Activated naive CD4-positive, alpha-beta T cell (primary cell): Measurements from ENCODE around the gene THAP10.
"Not testable (repeated sequence)": the region's sequence is repeated elsewhere in the genome, so short reads cannot be mapped to it uniquely, and the experiment has no call there.

Source experiments
- DNase-seq, 4 experiments: peaks; one replicate each; lab custom pipeline; 2025; lab: John Stamatoyannopoulos, UW

The THAP10 gene

GRCh38 chr15:70892002-70892911, at the start of gene THAP10, which contains the start of gene LRRC49:
THAP10 (minus strand) TSS chr15:70892433; CDS start chr15:70892272, 161 bp downstream.
LRRC49 (plus strand) TSS chr15:70892826; CDS start chr15:70892895, 69 bp downstream.
- no peak for DNase-seq

GRCh38 chr15:70936326-70936725, 44.1 kb upstream of the THAP10 start:
- DNase-seq = no peak

DNA sequence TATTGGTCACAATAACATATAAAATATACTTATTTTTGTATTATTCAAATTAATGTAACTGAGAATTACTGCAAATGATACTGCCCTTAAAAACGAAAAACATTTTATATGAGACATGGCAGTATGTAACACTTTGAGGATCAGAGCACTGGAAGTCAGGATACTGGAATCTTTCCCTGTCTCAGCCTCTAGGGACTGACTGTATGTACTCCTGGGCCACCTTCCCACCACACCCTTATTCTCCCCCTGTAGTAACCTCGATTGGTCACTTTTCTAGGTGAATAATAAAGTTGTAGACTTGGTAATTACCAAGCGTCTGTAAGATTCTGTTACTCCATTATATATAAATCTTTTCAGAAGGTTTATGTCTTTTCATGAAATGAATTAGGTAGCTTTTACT, 43.4 kb upstream of the THAP10 start:
- DNase-seq = no peak

DNA sequence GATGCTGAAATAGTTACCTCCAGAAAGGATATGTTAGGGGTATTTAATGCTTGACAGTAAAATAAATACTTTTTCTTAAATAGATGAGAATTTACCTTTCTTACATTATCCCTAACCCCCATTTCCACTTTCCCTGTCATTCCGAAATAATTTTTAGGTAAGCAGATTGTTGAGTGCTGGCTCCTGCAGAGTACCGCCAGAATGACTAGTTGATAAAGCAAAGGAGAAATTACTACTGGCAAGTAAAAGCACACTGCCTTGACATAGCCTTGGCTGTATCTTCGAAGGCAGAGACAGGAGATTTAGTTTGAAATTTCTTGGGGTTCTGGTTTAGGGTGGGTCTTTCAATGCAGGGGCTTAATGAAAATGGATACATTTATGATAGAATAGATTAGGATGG, 41.2 kb upstream of the THAP10 start:
- DNase-seq = no peak

DNA sequence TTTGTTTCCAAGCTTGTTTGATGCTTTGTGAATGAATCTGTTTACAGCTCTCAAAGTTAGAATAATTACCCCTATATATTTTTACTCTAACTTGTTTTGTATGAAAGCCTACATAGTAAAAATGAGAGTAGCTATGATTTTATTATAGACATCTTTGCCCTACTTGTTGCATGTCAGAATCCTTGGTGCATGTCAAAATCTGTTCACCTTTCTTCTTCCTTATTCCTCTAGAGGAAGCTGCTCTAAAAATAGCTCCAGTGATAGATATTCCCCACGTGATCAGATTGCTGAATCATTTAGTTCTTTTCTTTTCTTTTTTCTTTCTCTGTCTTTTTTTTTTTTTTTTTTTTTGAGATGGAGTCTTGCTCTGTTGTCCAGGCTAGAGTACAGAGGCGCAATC, 40.2 kb upstream of the THAP10 start:
- DNase-seq = no peak

GRCh38 chr15:70931821-70932220, 39.6 kb upstream of the THAP10 start:
- no peak for DNase-seq

- DNase-seq = not testable (repeated sequence)
Observed at GRCh38 chr15:70926914-70927313, 34.7 kb upstream of the THAP10 start.

- DNase-seq = no peak
Observed at GRCh38 chr15:70923311-70924080, 31.3 kb upstream of the THAP10 start.

DNA sequence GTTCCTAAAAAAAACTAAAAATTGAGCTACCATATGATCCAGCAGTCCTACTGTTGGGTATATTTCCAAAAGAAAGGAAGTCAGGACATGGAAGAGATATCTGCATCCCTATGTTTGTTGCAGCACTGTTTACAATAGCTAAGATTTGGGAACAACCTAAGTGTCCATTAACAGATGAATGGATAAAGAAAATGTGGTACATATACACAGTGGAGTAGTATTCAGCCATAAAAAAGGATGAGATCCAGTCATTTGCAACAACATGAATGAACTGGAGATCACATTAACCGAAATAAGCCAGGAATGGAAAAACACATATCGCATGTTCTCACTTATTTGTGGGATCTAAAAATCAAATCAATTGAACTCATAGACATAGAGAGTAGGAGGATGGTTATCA, 29.9 kb upstream of the THAP10 start:
- DNase-seq = no peak

DNA sequence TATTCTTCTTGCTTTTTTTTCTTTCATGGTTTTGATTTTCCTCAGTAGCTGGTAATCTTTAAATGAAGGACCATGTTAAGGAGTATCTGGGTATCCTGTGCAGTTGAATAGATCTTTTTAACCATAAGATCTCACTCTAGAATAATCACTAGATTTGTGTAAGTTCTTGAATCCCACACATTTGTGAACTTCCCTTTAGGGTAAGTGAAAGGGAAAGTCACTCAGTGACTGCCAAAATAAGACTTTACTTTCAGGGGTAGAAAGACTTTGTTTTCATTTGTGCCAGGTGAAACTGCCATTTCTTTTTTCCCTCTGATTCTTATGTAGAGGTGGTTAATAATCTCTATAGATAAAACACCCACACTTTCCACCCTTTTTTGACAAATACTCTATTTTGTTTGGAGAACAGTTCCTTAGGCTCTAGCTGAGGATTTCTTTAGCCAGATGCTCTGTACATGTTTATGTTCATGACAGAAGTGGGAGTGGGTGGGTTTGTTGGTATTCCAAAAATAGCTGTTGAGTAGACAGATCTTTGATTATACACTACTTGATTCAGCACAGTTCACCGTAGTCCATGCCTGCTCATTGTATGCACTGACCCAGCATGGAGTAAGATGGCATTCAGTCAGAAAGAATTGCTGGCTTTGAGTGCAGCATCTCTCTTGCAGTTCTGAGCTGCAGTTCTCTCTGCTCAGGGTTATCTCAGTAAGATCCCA, 28.9 kb upstream of the THAP10 start:
- no peak for DNase-seq

GRCh38 chr15:70917955-70918354, 25.7 kb upstream of the THAP10 start:
- no peak for DNase-seq

- no peak for DNase-seq
Observed at GRCh38 chr15:70916531-70916930, 24.3 kb upstream of the THAP10 start.

DNA sequence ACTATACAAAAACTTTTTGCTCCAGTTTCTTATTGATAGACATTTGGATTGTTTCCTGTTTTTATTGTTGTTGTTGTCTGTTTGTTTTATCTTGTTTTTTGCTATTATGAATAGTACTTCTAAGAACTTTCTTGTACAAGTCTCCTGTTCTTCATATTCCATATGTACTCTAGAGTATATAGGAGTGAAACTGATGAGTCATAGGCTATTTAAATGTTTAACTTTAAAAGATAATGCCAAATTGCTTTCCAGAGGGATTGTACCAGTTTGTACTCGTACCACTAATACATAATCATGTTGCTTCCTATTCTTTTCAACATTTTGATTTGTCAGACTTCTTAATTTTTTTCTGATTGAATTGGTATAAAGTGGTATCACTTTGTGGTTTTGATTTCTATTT, 20.0 kb upstream of the THAP10 start:
- DNase-seq = no peak

DNA sequence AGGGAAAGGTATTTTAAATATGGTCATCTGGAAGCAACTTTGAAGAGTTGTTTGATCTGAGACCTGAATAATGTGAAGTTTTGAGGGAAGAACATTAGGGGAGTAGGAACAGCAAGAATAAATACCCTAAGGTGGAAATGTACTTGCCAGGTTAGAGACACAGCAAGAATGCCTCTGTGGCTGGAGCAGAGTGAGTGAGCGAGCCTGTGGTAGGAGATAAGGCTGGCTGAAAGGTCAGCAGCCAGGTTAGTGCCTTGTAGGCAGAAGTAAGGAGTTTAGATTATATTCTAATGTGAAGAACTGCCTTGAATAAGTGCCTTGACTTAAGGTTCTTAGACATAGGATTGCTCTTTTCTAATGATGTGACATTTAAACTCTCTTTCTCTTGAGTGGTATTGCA, 18.7 kb upstream of the THAP10 start:
- DNase-seq = no peak

DNA sequence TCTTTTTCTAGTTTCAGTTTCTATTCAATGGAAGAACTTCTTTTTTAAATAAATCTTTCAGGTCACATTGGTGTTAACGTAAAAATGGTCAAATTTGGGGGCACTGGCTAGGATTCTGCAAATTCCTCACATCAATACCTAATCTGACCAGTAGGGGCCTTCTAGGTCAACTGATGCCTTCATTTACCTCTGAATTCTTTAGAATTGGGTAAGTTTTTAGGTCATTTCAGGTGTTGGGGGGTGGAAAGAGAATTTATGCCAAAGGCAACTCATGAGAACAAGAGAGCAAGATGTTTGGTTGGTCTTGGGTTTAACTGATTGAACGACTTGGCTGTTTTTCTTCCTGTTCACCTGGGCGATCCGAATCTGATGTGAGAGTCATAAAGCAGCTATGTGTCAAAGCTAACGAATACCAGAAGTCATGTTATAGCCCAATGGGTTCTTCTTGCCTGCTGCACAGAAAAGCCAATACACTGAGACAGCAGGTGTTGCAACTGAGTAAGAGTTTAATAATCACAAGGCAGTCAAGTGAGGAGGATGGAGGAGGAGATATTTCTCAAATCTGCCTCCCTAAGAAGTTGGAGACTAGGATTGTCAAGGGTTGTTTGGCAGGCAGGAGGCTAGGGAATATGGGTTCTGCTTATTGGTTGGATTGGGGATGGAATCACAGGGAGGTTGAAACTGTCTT, 15.7 kb upstream of the THAP10 start:
- no peak for DNase-seq

DNA sequence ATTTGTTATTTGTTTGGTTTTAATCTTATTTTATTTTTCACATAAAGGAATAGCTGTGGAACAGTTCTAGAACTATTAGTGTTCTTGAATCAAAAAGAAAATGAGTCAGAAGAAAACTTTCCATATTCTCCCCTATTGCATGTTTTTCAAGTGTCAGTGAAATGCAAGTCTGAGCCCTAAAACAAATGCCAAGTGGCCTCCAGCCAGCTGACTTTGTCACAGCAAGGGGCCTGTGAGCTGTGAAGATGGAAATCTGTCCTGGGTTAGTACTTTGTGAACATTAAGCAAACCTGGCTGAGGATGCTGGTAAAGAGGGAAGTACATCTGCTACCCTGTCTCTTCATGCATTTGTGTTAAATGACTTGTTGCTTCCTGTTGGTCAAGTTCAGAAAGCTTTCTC, 14.6 kb upstream of the THAP10 start:
- DNase-seq = no peak

- DNase-seq = no peak
Observed at GRCh38 chr15:70902107-70902506, 9.9 kb upstream of the THAP10 start.

DNA sequence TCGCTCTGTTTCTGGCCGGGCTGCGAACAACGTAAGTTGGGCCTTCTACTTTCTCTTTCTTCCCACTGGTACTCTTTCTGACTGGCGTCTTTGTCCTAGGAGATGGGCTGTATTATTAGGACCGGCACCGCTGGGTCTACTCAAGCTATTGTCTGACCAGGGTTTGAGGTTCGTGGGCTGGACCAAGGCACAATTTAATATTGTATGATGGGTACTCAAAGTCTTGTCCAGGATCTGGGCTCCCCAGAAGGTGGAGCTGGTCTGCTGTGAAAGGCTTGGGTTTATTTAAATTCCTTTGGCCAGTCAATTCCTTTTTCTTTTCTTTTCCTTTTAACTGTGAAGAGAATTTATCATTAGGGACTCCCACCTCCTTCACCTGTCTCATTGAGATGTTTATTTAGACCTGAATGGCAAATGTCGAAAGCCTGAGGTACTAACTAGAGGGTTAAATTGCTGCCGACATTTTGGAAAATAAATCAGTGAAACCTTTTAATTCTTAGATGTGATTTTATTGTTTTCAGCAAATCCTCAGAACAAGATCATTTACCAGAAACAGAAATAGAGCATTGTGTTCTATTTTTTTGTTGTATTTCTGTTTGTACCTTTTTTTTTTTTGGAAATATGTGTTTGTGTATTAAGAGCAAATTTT, 803 bp upstream of the THAP10 start:
- DNase-seq = no peak

DNA sequence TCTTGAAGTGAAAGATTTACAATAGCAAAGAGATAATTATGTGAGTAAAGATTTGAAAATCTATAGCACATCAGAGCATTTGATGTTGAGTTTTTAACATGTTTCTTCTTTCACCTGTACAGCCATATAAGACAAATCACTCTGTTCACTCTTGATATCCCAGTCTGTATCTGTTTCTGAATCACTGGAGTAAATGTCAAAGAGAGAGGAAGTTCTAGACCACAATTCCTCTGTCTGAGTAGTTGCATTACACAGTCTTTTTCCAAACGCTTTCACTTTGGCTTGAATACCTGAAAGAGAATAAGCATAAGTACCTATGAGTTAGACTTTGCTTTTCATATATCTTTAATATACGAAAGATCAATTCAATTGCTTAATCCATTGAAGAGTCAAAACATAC, 9.9 kb downstream of the THAP10 start:
- DNase-seq = no peak

DNA sequence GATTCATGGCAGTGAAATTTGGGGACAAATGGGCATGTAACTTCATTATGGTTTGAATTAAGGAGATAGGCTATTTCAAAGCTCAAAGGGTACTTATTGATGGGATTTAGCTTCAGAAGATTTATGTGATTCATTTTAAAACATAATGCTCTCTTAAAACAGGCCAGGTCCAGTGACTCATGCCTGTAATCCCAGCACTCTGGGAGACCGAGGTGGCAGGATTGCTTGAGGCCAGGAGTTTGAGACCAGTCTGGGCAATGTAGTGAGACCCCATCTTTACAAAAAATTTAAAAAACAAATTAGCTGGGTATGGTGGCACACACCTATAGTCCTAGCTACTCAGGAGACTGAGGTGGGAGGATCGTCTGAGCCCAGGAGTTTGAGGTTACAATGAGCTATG, 11.5 kb downstream of the THAP10 start:
- no peak for DNase-seq

DNA sequence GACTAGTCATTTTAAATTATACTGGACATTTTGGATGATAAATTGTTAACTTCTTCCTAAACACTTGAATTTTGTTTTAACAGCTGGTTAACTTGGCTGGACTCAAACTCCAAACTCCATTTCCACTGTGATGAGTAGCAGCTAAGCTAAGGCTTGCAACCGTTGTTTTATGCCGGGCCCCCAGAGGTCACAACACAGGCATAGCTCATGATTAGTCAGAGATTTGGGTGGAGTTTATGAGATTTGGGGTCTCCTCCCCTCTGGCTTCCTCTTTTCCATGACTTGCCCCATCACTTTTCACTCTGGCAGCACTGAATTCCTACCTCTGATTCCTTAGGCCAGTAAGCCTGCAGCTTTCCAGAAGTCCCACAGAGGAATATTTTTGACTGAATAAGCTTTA, 12.8 kb downstream of the THAP10 start:
- DNase-seq = no peak
